ENCODE results near the gene BAZ2B.
A peak's percentile ranks its signal among the peaks of the same experiment; 100 is the strongest.

Gene BAZ2B

GRCh38 chr2:159615367-159616285, 722 bp downstream of the BAZ2B start:
- Histone ChIP-seq H3K4me3 (ENCODE audit: low read length, poor library complexity, severe bottlenecking) (peak overlapping the region; percentile 85), H3K4me2 (ENCODE audit: low read depth, low read length, poor library complexity, severe bottlenecking) (peak overlapping the region; percentile 87), H3F3A (ENCODE audit: low read depth) (no peaks in the 10 kb centered on the region), H4K20me1 (ENCODE audit: insufficient read depth, low read length, poor library complexity, severe bottlenecking) (peaks cover 12% of the 10 kb centered on the region), H3K9ac (ENCODE audit: low read depth, low read length, poor library complexity, severe bottlenecking) (peak overlapping the region; percentile 92), H3K36me3 (ENCODE audit: insufficient read depth, low read length) (no peaks in the 10 kb centered on the region), H3K9me3 (ENCODE audit: insufficient read depth, low read depth, low read length) (no peaks in the 10 kb centered on the region), H3K4me1 (ENCODE audit: insufficient read depth, low read length, poor library complexity, severe bottlenecking) (peaks cover 36% of the 10 kb centered on the region), H3K27me3 (ENCODE audit: insufficient read depth, low read length, poor library complexity, severe bottlenecking) (no peaks in the 10 kb centered on the region), H2AFZ (ENCODE audit: low read length) (peak overlapping the region; percentile 93), H3K9me2 (replicated peaks; ENCODE audit: low read depth, low read length) (no peaks in the 10 kb centered on the region), H3K79me2 (ENCODE audit: insufficient read depth, low read length) (peaks cover 41% of the 10 kb centered on the region)
- TF ChIP-seq EZH2phosphoT487 (IDR thresholded peaks at IDR 0.05; ENCODE audit: borderline replicate concordance) (no peak), CTCF (conservative IDR thresholded peaks at IDR 0.05; ENCODE audit: low read length) (no peak)

DNA sequence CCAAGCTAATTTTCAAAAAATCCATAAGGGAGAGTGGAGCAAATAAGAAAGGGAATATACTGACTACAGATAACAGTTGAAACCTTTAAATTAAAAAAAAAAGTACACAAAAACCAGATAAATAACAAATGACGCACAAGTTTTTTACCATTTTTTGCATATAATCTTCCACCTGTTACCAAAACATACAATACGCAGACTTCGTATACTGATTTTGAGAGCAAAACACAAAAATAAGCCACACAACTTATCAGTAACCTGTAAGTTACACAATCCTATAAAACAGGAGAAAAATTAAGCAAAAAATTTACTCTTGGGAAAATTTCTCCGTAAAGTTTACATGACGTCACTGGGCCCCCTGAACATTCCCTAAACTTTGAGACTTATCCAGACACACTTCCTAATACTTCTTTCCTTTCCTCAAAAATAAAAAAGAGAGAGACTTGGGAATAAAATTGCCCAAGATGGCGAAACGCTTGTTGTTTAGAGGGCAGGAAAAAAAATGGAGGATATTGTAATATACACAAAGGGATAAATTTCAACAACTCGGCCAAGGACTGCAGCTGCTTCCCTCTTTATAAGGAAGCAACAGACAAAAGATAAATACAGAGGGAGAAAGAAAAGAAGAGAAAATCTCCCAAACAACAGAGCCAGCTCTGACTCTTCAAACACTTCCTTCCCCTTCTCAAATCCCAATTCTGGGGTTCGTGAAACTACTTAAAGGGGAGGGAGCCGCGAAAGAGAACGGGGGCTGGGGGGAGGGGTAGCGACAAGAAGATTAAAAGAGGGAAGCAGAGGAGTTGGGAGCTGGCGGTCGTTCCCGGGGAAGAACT, 1.6 kb downstream of the BAZ2B start:
- peak overlapping the region; percentile 85 for H3K4me3 ChIP-seq (ENCODE audit: low read length, poor library complexity, severe bottlenecking)
- peak overlapping the region; percentile 92 for H3K9ac ChIP-seq (ENCODE audit: low read depth, low read length, poor library complexity, severe bottlenecking)
- peak overlapping the region; percentile 87 for H3K4me2 ChIP-seq (ENCODE audit: low read depth, low read length, poor library complexity, severe bottlenecking)
- no peaks in the 10 kb centered on the region for H3K36me3 ChIP-seq (ENCODE audit: insufficient read depth, low read length)
- H3F3A ChIP-seq (ENCODE audit: low read depth), result 0 out of 2 replicates have a peak, but pooled peaks cover 2% of the 10 kb centered on the region
- H3K79me2 ChIP-seq (ENCODE audit: insufficient read depth, low read length), result peaks cover 48% of the 10 kb centered on the region
- H3K9me3 ChIP-seq (ENCODE audit: insufficient read depth, low read depth, low read length), result no peaks in the 10 kb centered on the region
- H3K9me2 ChIP-seq (replicated peaks; ENCODE audit: low read depth, low read length), result no peaks in the 10 kb centered on the region
- peak overlapping the region; percentile 93 for H2AFZ ChIP-seq (ENCODE audit: low read length)
- H3K27me3 ChIP-seq (ENCODE audit: insufficient read depth, low read length, poor library complexity, severe bottlenecking), result no peaks in the 10 kb centered on the region
- H4K20me1 ChIP-seq (ENCODE audit: insufficient read depth, low read length, poor library complexity, severe bottlenecking), result peaks cover 18% of the 10 kb centered on the region
- H3K4me1 ChIP-seq (ENCODE audit: insufficient read depth, low read length, poor library complexity, severe bottlenecking), result peaks cover 43% of the 10 kb centered on the region
- no peak for TF ChIP-seq CTCF (conservative IDR thresholded peaks at IDR 0.05; ENCODE audit: low read length)
- no peak for TF ChIP-seq EZH2phosphoT487 (IDR thresholded peaks at IDR 0.05; ENCODE audit: borderline replicate concordance)

- Histone ChIP-seq H3K36me3 (ENCODE audit: insufficient read depth, low read length) (no peaks in the 10 kb centered on the region), H2AFZ (ENCODE audit: low read length) (peak overlapping the region; percentile 93; the same call in 1 of the 2 replicates), H3K27me3 (ENCODE audit: insufficient read depth, low read length, poor library complexity, severe bottlenecking) (no peaks in the 10 kb centered on the region), H3K79me2 (ENCODE audit: insufficient read depth, low read length) (peaks cover 49% of the 10 kb centered on the region), H3K4me3 (ENCODE audit: low read length, poor library complexity, severe bottlenecking) (peak overlapping the region; percentile 85), H3K9ac (ENCODE audit: low read depth, low read length, poor library complexity, severe bottlenecking) (peak overlapping the region; percentile 92), H3K4me1 (ENCODE audit: insufficient read depth, low read length, poor library complexity, severe bottlenecking) (peaks cover 51% of the 10 kb centered on the region), H4K20me1 (ENCODE audit: insufficient read depth, low read length, poor library complexity, severe bottlenecking) (peaks cover 20% of the 10 kb centered on the region), H3K9me3 (ENCODE audit: insufficient read depth, low read depth, low read length) (no peaks in the 10 kb centered on the region), H3F3A (ENCODE audit: low read depth) (0 out of 2 replicates have a peak, but pooled peaks cover 3% of the 10 kb centered on the region), H3K4me2 (ENCODE audit: low read depth, low read length, poor library complexity, severe bottlenecking) (peak overlapping the region; percentile 87), H3K9me2 (replicated peaks; ENCODE audit: low read depth, low read length) (no peaks in the 10 kb centered on the region)
- TF ChIP-seq EZH2phosphoT487 (IDR thresholded peaks at IDR 0.05; ENCODE audit: borderline replicate concordance) (no peak), CTCF (conservative IDR thresholded peaks at IDR 0.05; ENCODE audit: low read length) (no peak)
Observed at GRCh38 chr2:159613651-159614285, 2.6 kb downstream of the BAZ2B start.

All from Loucy (cell line).